ENCODE data around the gene SIGLEC8. TPM values are rescaled to one million over a fixed set of nuclear protein-coding genes. Genes with fewer than 3 reads are reported as not detected.

Gene SIGLEC8
- total RNA-seq, 1 experiment from 2014 or later = not detected

DNA sequence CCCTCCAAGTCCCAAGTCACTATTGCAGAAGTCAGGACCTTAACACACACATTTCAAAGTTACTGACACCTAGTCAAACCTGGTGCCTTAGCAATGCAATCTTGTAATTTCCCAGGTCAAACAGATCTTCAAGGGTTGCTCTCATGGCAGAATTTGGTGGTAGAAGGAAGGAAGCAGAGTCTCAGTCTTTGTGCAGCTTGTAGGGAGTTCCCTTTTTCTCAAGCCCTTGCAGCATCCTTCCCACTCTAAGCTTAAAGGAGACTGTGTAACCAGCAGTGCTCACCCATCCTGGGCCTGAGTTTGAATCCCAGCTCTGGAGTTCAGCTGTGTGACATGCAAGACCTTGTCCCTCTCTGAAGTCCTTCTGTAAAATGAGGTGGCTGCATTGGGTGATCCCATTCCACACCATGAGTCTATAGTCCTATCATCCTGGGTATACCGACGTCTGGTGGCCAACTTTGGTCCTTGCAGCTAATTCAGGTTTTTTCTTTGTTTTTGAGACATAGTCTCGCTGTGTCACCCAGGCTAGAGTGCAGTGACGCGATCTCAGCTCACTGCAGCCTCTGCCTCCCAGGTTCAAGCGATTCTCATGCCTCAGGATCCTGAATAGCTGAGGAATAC, 50.6 kb downstream of the SIGLEC8 start:
- DNase-seq = peak; percentile 63
- Histone ChIP-seq H3K9me2 (replicated peaks; ENCODE audit: low read length) (no peaks in the 10 kb centered on the region), H3K27me3 (ENCODE audit: low read length) (no peaks in the 10 kb centered on the region), H3K9me3 (ENCODE audit: low read length) (no peaks in the 10 kb centered on the region), H3K4me2 (ENCODE audit: low read length) (no peak overlapping the region), H3K9ac (ENCODE audit: low read length) (no peak overlapping the region), H4K20me1 (ENCODE audit: low read length) (no peaks in the 10 kb centered on the region), H3K36me3 (ENCODE audit: low read depth, low read length) (no peaks in the 10 kb centered on the region), H3F3A (ENCODE audit: low read length, unreplicated experiment) (no peaks in the 10 kb centered on the region), H3K79me2 (ENCODE audit: low read length) (no peaks in the 10 kb centered on the region), H3K4me1 (ENCODE audit: insufficient read depth, low read length) (peaks cover 13% of the 10 kb centered on the region), H3K4me3 (ENCODE audit: low read length) (no peak overlapping the region), H2AFZ (ENCODE audit: low read length) (no peak overlapping the region), H3K27ac (ENCODE audit: low read length) (no peak overlapping the region)
- BruUV-seq (replicated peaks) = no TSS peak
- ATAC-seq = peak; percentile 68; the same call in 1 of the 2 replicates
- intact Hi-C loops (cut with micrococcal nuclease) = loop anchor here (1.0 kb wide), 1 partner anchor 68 kb away; no protein-coding TSS in a partner anchor
- TF ChIP-seq, protein P1, sequence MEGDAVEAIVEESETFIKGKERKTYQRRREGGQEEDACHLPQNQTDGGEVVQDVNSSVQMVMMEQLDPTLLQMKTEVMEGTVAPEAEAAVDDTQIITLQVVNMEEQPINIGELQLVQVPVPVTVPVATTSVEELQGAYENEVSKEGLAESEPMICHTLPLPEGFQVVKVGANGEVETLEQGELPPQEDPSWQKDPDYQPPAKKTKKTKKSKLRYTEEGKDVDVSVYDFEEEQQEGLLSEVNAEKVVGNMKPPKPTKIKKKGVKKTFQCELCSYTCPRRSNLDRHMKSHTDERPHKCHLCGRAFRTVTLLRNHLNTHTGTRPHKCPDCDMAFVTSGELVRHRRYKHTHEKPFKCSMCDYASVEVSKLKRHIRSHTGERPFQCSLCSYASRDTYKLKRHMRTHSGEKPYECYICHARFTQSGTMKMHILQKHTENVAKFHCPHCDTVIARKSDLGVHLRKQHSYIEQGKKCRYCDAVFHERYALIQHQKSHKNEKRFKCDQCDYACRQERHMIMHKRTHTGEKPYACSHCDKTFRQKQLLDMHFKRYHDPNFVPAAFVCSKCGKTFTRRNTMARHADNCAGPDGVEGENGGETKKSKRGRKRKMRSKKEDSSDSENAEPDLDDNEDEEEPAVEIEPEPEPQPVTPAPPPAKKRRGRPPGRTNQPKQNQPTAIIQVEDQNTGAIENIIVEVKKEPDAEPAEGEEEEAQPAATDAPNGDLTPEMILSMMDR (conservative IDR thresholded peaks at IDR 0.05; ENCODE audit: low read depth, low read length) = peak; percentile 58
- no peak for TF ChIP-seq EZH2phosphoT487 (IDR thresholded peaks at IDR 0.05; ENCODE audit: borderline replicate concordance, low read length)
- POLR2A ChIA-PET (ENCODE audit: unreplicated experiment) = interaction anchor here (0.6 kb wide), 1 partner anchor 321 kb away, joined by 4 read pairs; no protein-coding TSS in a partner anchor
- CTCF ChIA-PET = interaction anchor here (0.6 to 0.9 kb wide), 2 partner anchors 14 to 68 kb away, joined by 3 to 6 read pairs; no protein-coding TSS in a partner anchor

DNA sequence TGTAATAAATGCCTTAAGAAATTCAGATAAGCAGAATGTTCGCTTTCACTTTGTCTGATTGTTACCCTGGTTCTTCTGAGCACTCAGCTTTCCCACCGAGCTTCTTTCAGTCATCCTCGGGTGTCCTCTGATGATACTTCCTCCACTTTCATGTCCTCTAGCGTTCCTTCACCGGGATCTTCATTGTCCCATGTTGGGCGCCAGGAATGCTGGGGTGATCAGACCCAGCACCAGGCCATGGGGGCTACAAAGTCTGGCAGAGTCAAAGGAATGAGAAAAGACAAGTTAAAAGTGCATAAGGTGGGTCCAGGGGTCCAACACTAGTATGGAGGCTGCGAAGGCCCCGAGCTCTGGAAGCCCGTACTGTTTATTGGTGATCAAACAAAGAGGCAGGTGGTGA, 56.1 kb downstream of the SIGLEC8 start:
- ATAC-seq (no peak), DNase-seq (no peak)
- intact Hi-C loops (cut with micrococcal nuclease) = no loop called here
- Histone ChIP-seq H3F3A (ENCODE audit: low read length, unreplicated experiment) (no peaks in the 10 kb centered on the region), H3K79me2 (ENCODE audit: low read length) (no peaks in the 10 kb centered on the region), H3K27ac (ENCODE audit: low read length) (no peak overlapping the region), H3K36me3 (ENCODE audit: low read depth, low read length) (0 out of 2 replicates have a peak, but pooled peaks cover 4% of the 10 kb centered on the region), H3K9me3 (ENCODE audit: low read length) (peaks cover 6% of the 10 kb centered on the region; the same call in 1 of the 2 replicates), H2AFZ (ENCODE audit: low read length) (no peak overlapping the region), H3K9ac (ENCODE audit: low read length) (no peak overlapping the region), H3K4me2 (ENCODE audit: low read length) (no peak overlapping the region), H4K20me1 (ENCODE audit: low read length) (no peaks in the 10 kb centered on the region), H3K4me3 (ENCODE audit: low read length) (no peak overlapping the region), H3K9me2 (replicated peaks; ENCODE audit: low read length) (no peaks in the 10 kb centered on the region), H3K4me1 (ENCODE audit: insufficient read depth, low read length) (no peaks in the 10 kb centered on the region), H3K27me3 (ENCODE audit: low read length) (no peaks in the 10 kb centered on the region)
- ChIA-PET POLR2A (ENCODE audit: unreplicated experiment) (no interaction called here), CTCF (no interaction called here)
- TF ChIP-seq, protein P1 (conservative IDR thresholded peaks at IDR 0.05; ENCODE audit: low read depth, low read length) = no peak
- TF ChIP-seq EZH2phosphoT487 (IDR thresholded peaks at IDR 0.05; ENCODE audit: borderline replicate concordance, low read length) (no peak), EZH2 (IDR thresholded peaks at IDR 0.05; ENCODE audit: low read length, unreplicated experiment) (no peak)
- no TSS peak for BruUV-seq (replicated peaks)

Other genes starting within 250 kb of the SIGLEC8 start
- gene CD33, start 233.4 kb downstream of the SIGLEC8 start, total RNA-seq (2014; rRNA removed) = 2.2 and 6.0 TPM in 2 replicates
- gene SIGLECL1, start 207.4 kb downstream of the SIGLEC8 start, total RNA-seq (2014; rRNA removed) = not detected in 2 replicates
- not detected in 2 replicates for gene IGLON5, start 146.8 kb downstream of the SIGLEC8 start, total RNA-seq (2014; rRNA removed)
- gene VSIG10L, start 116.3 kb downstream of the SIGLEC8 start, total RNA-seq (2014; rRNA removed) = 3.1 and 3.5 TPM in 2 replicates
- gene ETFB, start 92.1 kb downstream of the SIGLEC8 start, total RNA-seq (2014; rRNA removed) = 249 and 320 TPM in 2 replicates
- 0.95 TPM in 1 of 2 replicates, not detected in the other for gene CLDND2, start 89.5 kb downstream of the SIGLEC8 start, total RNA-seq (2014; rRNA removed)
- gene NKG7, start 85.8 kb downstream of the SIGLEC8 start, total RNA-seq (2014; rRNA removed) = not detected in 2 replicates
- not detected in 2 replicates for gene LIM2, start 70.5 kb downstream of the SIGLEC8 start, total RNA-seq (2014; rRNA removed)
- gene C19orf84, start 67.9 kb downstream of the SIGLEC8 start, total RNA-seq (2014; rRNA removed) = not detected in 2 replicates
- not detected in 2 replicates for gene SIGLEC10, start 40.8 kb downstream of the SIGLEC8 start, total RNA-seq (2014; rRNA removed)
- not detected in 2 replicates for gene CEACAM18, start 20.1 kb upstream of the SIGLEC8 start, total RNA-seq (2014; rRNA removed)
- not detected in 2 replicates for gene SIGLEC12, start 43.3 kb upstream of the SIGLEC8 start, total RNA-seq (2014; rRNA removed)
- gene SIGLEC6, start 73.2 kb upstream of the SIGLEC8 start, total RNA-seq (2014; rRNA removed) = not detected in 2 replicates
- gene ZNF175, start 112.8 kb upstream of the SIGLEC8 start, total RNA-seq (2014; rRNA removed) = 7.5 and 8.5 TPM in 2 replicates
- gene SIGLEC5, start 171.9 kb upstream of the SIGLEC8 start, total RNA-seq (2014; rRNA removed) = not detected in 2 replicates
- gene SIGLEC14, start 188.4 kb upstream of the SIGLEC8 start, total RNA-seq (2014; rRNA removed) = not detected in 2 replicates
- 10.1 and 12.2 TPM in 2 replicates for gene SPACA6, start 234.9 kb upstream of the SIGLEC8 start, total RNA-seq (2014; rRNA removed)

All from PC-3 (cell line).